ENCODE results near the gene FAM3A. TPM values are rescaled to one million over a fixed set of nuclear protein-coding genes. Genes with fewer than 3 reads are reported as not detected.
A peak's percentile ranks its signal among the peaks of the same experiment; 100 is the strongest.

The FAM3A gene
- total RNA-seq, 2 donors from 2014 or later, result 31.0 to 52.3 TPM

DNA sequence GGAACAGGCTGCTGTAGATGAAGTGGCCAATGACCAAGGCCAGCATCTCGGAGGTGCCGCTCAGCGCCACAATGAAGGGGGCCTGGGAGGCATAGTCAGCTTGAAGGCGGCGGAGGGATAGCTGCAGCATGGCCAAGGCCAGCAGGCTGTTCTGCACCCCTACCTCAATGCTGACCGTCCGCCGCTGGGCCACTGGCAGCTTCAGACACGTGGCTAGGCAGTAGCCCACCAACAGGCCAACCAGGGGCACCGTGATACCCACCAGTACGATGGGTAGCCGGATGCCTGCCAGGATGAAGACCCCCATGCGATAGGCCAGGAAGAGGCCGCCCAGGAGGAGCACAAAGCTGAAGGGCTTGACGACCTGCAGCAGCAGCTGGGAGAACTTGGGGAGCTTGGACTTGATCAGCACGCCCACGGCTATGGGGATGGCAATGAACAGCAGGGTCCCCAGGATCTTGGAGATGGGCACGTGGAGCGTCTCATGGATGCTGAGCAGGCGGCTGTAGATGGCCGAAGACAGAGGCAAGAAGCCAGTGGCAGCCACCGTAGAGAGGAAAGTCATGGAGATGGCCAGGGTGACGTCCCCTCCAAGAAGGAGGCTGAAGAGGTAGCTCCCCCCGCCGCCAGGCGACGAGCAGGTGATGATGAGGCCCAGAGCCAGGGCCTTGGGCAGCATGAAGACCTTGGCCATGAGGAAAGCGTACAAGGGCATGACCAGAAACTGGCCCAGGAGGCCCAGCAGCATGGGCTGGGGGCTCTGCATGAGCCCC is 28.3 kb downstream of the FAM3A start:
- Histone ChIP-seq H3K4me3 (no peak overlapping the region), H3K9me3 (no peaks in the 10 kb centered on the region), H3K27me3 (replicated peaks; ENCODE audit: insufficient read depth) (no peaks in the 10 kb centered on the region), H3K27ac (peak overlapping the region; percentile 52 to 55), H3K36me3 (peaks cover 5% of the 10 kb centered on the region), H3K4me1 (ENCODE audit: control insufficient read depth in 1 of 2, low read depth in 2 of 2) (peaks cover 3 to 41% of the 10 kb centered on the region in 2 donors)
- TF ChIP-seq, protein P1, sequence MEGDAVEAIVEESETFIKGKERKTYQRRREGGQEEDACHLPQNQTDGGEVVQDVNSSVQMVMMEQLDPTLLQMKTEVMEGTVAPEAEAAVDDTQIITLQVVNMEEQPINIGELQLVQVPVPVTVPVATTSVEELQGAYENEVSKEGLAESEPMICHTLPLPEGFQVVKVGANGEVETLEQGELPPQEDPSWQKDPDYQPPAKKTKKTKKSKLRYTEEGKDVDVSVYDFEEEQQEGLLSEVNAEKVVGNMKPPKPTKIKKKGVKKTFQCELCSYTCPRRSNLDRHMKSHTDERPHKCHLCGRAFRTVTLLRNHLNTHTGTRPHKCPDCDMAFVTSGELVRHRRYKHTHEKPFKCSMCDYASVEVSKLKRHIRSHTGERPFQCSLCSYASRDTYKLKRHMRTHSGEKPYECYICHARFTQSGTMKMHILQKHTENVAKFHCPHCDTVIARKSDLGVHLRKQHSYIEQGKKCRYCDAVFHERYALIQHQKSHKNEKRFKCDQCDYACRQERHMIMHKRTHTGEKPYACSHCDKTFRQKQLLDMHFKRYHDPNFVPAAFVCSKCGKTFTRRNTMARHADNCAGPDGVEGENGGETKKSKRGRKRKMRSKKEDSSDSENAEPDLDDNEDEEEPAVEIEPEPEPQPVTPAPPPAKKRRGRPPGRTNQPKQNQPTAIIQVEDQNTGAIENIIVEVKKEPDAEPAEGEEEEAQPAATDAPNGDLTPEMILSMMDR (IDR thresholded peaks at IDR 0.05), result no peak
- ATAC-seq (ENCODE audit: insufficient number of reproducible peaks, low FRiP score, low read depth) (no peak), DNase-seq (ENCODE audit: low spot score) (no peak)

DNA sequence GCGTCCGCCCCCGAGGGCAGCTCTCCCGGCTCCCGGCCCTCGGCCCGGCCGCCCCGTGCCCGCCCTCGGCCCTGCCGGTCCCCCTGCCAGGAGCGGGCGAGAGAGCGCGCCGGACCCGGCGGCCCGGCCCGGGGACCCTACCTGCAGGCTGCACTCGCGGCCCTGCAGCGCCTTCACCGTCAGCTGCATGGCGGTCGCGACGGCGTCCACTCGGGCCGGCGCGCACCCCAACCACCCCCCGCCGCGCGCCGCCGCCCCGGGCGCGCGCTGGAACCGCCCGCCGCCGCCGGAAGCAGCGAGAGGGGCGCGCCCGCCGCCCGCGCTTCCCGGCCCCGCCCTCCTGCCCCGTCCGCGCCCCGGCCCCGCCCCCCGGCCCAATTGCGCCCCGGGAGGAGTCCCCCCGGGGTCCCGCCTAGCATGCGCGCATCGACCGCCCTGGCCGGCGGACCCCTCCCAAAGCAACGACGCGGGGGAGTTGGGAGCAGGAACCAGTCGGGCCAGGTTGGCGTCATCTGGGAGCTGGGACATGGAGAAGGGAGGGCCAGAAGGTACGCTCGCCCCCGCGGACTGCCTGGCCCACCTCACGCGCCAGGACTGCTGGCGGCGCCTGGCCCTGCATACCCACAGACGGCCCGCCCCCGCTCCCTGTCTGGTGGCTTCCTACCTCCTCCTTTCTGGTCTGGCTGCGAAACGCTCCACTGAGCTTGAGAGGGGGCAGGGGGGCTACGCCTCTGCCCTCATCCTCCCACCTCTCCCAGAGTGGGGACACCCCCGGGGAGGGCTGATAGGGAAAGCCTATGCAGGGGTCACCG is 29.4 kb downstream of the FAM3A start, which contains the start of gene UBL4A:
TSS of gene UBL4A (minus strand) at position 220 of the 812 bp plus-strand sequence. CDS start at position 189, 31 bp downstream.
- TF ChIP-seq, protein P1 (IDR thresholded peaks at IDR 0.05), result no peak
- no peaks in the 10 kb centered on the region for H3K27me3 ChIP-seq (replicated peaks; ENCODE audit: insufficient read depth)
- DNase-seq (ENCODE audit: low spot score) (peak; percentile 30), ATAC-seq (ENCODE audit: insufficient number of reproducible peaks, low FRiP score, low read depth) (no peak)
- H3K9me3 ChIP-seq, result no peaks in the 10 kb centered on the region
- peak within 1 kb of the TSS; percentile 52 to 77 for H3K27ac ChIP-seq
- peaks cover 3 to 41% of the 10 kb centered on the region in 2 donors for H3K4me1 ChIP-seq (ENCODE audit: control insufficient read depth in 1 of 2, low read depth in 2 of 2)
- peak within 1 kb of the TSS; percentile 78 for H3K4me3 ChIP-seq
- H3K36me3 ChIP-seq, result peaks cover 5% of the 10 kb centered on the region

DNA sequence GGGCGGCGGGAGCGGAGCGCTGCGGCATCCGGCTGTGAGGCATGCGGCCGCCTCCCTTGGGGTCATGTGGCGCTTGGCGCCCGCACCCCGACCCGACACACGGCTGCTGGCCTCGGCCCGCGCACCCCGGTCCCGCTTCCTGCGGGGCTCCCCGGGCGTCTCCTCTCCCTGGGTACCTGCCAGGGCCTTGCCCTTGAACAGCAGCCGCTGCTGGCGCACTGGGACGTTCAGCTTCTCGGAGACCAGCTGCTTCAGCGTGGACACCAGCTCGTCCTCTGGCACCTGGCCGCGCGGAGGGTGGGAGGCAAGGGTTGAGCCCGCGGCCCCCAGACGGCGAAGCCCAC is 30.0 kb downstream of the FAM3A start:
- Histone ChIP-seq H3K27ac (peak overlapping the region; percentile 38 to 77), H3K27me3 (replicated peaks; ENCODE audit: insufficient read depth) (no peaks in the 10 kb centered on the region), H3K4me3 (peak overlapping the region; percentile 78), H3K4me1 (ENCODE audit: control insufficient read depth in 1 of 2, low read depth in 2 of 2) (peaks cover 3 to 41% of the 10 kb centered on the region in 2 donors), H3K36me3 (peaks cover 5% of the 10 kb centered on the region), H3K9me3 (no peaks in the 10 kb centered on the region)
- TF ChIP-seq, protein P1 (IDR thresholded peaks at IDR 0.05), result no peak
- ATAC-seq (ENCODE audit: insufficient number of reproducible peaks, low FRiP score, low read depth), result no peak
- no peak for DNase-seq (ENCODE audit: low spot score)

DNA sequence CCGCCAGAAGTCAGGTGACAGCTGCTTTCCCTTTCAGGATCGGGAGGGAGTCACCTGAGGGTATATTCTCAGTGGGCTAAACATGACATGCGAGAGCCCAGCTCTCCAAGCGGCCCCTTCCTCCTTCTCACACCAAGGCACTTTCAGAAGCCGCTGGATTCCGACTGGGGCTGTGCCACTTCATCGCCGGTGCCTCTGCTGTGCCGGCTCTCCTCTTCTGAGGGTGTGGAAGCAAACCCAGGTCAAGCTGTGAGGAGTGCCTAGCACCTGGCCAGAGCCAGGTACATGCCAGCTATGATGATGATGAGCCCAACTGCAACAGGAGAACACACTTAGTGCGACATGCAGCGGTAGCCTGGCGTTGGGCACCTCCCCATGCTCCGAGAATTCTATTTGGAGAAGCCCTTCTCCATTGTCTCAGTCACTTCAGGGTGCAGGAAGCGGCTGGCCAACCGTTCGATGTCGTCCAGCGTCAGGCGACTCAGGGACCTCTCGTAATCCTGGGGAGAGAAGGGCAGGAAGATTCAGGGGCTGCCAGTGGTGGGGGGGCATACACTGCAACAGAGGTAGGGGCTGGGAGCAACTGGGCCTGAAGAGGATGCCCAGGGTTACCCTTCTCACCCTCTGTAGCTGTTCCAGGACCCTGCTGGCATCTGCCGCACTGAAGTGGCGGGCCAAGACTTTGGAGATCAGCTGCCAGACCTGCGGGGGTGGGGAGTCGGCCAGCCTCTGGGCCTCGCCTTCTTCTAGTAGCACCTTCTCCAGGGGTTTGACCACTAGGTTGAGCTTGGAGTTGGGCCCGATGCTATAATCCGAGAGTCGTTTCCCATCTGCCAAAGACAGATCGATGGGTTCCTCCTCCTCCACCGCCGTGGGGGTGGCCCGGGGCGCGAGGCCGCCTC is 30.6 kb downstream of the FAM3A start:
- DNase-seq (ENCODE audit: low spot score) (no peak), ATAC-seq (ENCODE audit: insufficient number of reproducible peaks, low FRiP score, low read depth) (no peak)
- peaks cover 5% of the 10 kb centered on the region for H3K36me3 ChIP-seq
- H3K4me1 ChIP-seq (ENCODE audit: control insufficient read depth in 1 of 2, low read depth in 2 of 2), result peaks cover 3 to 41% of the 10 kb centered on the region in 2 donors
- H3K9me3 ChIP-seq, result no peaks in the 10 kb centered on the region
- no peaks in the 10 kb centered on the region for H3K27me3 ChIP-seq (replicated peaks; ENCODE audit: insufficient read depth)
- H3K4me3 ChIP-seq, result peak overlapping the region; percentile 78
- TF ChIP-seq, protein P1 (IDR thresholded peaks at IDR 0.05), result no peak
- peak overlapping the region; percentile 38 to 77 for H3K27ac ChIP-seq
